ENCODE results near the gene WDR3.

WDR3 gene

DNA sequence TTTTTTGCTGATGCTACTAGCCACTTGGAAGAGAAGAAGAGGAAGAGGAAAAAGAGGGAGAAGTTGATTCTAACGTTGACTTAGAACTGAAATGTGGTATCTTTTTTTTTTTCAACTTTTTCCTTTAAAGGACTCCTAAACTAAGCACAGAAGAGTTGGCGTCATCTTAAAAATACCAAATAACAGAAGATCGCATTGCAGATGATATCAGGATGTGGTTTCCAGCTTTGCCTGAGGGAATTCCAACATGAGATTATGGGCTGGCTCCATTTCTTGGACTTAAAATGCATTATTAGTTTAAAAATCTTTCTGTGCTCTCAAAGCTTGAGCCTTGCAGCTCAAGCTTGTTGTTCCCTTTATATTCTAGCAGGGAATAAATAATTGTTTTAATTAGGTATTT, 29.8 kb downstream of the WDR3 start:
- DNase-seq = no peak

DNA sequence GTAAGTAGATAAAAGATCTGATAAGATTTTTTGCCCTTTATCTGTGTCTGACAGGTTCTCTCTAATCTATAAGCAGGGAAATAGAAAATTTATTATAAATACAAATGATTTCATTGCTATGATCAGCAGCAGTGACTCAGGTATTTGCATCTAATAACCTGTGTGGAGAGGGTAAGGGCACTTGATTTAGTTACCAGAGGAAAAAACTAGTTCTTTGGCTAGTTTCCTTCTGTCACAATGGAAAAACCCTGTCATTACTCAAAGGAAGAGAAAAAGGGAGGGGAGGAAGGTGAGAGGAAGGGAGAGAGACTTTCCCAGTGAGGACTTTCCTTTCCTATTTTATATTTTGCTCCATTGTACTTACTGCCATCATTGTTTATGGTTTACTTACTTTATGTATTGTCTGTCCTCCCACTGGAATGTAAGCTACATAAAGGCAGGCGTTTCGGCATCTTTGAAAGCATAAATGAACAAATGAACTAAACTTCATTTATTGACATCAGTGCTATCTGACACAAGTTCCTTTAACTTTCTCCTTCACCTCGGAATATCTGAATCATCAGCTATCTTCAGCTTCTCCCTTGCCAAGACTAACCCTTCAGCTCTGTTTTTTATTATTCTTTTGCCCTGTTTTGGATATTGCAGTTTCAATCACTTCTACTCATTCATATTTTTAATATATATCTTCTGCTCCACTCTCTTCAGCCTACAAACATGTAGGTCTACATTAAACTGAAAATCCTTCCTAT, 34.9 kb downstream of the WDR3 start:
- no peak for DNase-seq

DNA sequence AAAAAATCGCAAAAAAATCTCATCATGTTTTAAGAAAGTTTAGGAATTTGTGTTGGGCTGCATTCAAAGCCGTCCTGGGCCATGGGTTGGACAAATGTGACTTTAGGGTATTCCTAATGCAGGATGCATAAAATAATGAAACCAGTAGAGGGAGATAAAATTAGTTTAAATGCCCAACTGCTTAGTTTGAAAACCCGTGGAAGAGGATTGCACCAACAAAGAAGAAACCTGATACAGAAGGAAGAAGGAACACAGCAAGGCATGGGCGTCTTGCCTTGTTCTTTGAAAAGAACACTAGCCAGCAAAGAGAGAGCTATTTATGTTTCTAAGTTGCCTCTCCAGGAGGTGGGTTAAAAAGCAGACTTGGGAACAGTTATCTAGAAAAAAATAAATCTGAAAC, 37.9 kb downstream of the WDR3 start:
- no peak for DNase-seq

DNA sequence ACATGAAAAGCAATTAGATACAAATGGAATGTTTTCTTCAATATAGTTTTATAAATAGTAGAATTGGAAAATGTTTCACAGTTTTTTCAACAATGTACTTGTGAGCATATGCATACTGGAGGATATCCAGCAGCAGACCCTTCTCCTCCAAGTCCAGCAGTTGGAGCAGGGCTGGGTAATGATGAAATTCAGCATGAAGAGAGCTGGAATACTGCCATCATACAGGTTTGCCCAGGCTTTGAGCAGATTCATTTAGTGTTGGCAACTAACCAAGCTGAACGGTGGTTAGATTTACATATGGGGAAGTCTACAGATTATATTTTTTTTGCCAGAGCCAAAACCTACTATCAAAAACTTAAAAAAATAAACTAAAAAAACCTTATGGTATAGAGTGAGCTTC, 38.3 kb downstream of the WDR3 start:
- no peak for DNase-seq

- DNase-seq = no peak
Observed at GRCh38 chr1:117970252-117970651, 40.7 kb downstream of the WDR3 start.

GRCh38 chr1:117971777-117972176, 42.2 kb downstream of the WDR3 start:
- no peak for DNase-seq

DNA sequence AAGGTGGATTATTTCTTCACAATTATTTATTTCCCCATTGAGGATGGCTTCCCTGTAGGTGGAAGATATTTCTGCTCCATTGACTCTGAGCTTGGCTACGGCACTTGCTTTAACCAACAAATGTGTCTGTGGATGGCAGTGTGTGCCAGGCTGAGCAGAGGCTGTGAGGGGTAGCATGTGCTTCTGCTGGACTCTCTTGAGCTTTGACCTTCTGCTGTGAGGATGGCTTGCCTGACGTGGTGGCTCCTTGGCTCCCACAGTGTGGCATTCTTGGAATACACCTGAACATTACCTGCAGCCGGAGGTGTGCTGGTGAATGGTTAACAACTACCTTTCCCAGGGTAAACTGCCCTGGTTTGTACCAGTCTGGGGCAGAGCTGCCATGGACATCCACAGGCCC, 46.8 kb downstream of the WDR3 start:
- DNase-seq = no peak

- no peak for DNase-seq
Observed at GRCh38 chr1:117981455-117982192, 52.1 kb downstream of the WDR3 start.

- no peak for DNase-seq
Observed at GRCh38 chr1:117985239-117985638, 55.7 kb downstream of the WDR3 start.

GRCh38 chr1:117985973-117986372, 56.4 kb downstream of the WDR3 start:
- no peak for DNase-seq

GRCh38 chr1:118004312-118004711, 74.8 kb downstream of the WDR3 start:
- no peak for DNase-seq

- DNase-seq = no peak
Observed at GRCh38 chr1:118007391-118007790, 77.9 kb downstream of the WDR3 start.

DNA sequence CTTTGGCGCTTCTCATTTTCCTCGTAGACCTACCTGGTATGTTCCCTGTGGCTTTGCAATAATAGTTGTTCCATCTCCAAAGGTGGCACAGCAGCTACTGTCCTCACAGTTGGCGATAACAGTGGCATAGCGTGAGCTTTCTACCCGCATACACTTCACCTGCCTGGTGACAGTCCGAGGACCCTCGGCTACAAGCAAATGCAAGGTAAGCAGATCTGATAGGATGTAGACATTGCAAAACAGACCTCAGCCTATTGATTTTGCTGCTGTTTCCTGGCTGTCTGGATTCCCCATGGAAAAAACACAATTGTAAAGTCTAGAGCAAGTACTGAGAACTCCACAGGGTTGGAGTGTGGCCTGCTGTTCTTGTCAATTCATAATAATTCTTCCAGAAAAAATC, 78.5 kb downstream of the WDR3 start:
- DNase-seq = no peak

DNA sequence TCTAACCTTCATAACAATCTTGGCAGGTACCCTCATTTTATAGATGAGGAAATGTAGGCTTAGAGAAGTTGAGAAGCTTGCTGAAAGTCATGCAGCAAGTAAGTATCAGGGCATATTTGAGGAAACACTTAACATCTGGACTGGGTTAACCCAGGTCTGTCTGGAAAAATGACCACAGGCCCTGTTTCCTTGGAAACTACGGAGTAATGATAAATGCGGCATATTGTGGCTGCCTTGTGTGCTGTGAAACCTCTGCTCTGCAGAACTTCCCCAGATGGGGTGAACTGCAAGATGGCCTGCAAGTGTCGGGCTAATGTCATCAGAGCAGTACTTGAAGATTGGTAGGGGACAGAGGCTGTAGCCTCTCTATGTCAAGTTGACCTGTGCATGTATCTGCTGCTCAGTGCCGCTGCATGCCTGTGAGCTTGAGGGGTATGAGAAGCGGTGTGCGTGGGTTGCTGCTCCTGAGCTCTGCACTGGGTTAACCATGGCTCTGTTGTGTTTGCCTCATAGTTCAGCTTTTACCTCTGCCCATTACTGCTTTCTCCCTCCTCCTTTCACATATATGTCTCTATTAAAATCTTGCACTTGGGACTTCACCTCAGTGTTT, 83.1 kb downstream of the WDR3 start:
- DNase-seq = no peak

DNA sequence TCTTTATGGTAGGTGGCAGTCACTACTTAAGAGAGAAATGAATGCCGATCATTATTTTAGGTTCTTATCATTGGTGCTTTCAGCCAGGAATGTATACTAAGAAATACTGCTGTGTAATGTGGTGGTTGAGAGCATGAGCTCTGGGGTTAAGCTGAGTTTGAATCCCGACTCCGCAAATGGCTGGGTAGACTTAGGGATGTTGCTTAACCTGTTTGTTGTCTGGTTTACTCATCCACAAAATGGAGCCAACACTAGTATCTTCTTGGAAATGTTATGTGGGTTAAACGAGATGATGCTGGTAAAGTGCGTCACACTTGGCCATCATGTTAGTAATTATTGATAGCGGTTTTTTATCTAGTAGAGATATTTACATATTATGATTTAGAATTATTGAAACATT, 83.8 kb downstream of the WDR3 start:
- no peak for DNase-seq

DNA sequence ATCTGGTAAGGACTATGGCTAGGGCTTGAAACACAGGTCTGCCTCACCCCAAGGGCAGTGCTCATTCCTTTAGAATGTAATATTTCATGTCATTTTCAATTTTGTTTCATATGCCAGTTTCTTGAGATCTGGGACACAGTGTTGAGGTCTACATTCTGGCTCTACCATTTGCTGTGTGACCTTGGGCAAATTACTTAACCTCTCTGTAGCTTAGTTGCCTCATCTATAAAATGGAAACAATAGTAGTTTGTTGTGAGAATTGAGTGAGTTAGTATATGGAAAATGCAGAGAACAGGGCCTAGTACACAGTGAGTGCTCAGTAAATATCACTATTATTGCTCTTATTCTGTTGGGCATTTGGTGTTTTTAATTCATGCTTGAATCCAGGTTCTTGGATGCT, 84.4 kb downstream of the WDR3 start:
- no peak for DNase-seq

Measured in CD4-positive, alpha-beta T cell treated with Interleukin-12 subunit alpha and Interleukin-12 subunit beta, for 1 hour (primary cell).